Mesothelial cell of epicardium (in vitro differentiated cells): ENCODE results near the gene NBEAL1. TPM values are rescaled to one million over a fixed set of nuclear protein-coding genes. Genes with fewer than 3 reads are reported as not detected.

ENCODE experiments used
- DNase-seq, 2 experiments: peaks; one replicate each; pipeline ENCODE4 v3.0.0; 2021; ENCODE audit warnings: low spot score in 2 of 2; ENCODE audit not compliant: unreplicated experiment in 2 of 2
- H3K27ac Mint-ChIP-seq: 2 replicates; pipeline ENCODE4 v1.8.0; 2021; ENCODE audit warnings: mixed read lengths
- H3K27me3 Mint-ChIP-seq: 2 replicates; pipeline ENCODE4 v1.8.0; 2021; ENCODE audit warnings: low read depth, mixed read lengths
- H3K36me3 Mint-ChIP-seq: 2 replicates; pipeline ENCODE4 v1.8.0; 2021; ENCODE audit warnings: mixed read lengths
- H3K4me1 Mint-ChIP-seq: 2 replicates; pipeline ENCODE4 v1.8.0; 2021; ENCODE audit warnings: mixed read lengths
- H3K4me3 Mint-ChIP-seq: 2 replicates; pipeline ENCODE4 v1.8.0; 2021; ENCODE audit warnings: mild to moderate bottlenecking, moderate library complexity, mixed read lengths
- H3K9me3 Mint-ChIP-seq: 2 replicates; pipeline ENCODE4 v1.8.0; 2021; ENCODE audit warnings: mixed read lengths
- total RNA-seq: library from RNA; stranded (reverse); gene quantifications from 3 replicates; pipeline ENCODE4 v1.2.1, GENCODE V29; 2021
- TF ChIP-seq, protein P1 (sequence below): fragments of 200-600 bp; sonication (generic); IDR thresholded peaks from one replicate; pipeline ENCODE4 v1.5.0; 2021; ENCODE audit warnings: antibody characterized with exemption; ENCODE audit not compliant: unreplicated experiment

NBEAL1 gene
- total RNA-seq, 1 donor from 2014 or later: 36.6 TPM

- DNase-seq: no peak
- Mint-ChIP-seq H3K36me3 (peaks cover 23% of the 10 kb centered on the region), H3K4me3 (no peak overlapping the region), H3K27ac (no peak overlapping the region), H3K9me3 (peaks cover 3% of the 10 kb centered on the region), H3K27me3 (no peaks in the 10 kb centered on the region), H3K4me1 (peaks cover 7% of the 10 kb centered on the region)
- TF ChIP-seq, protein P1, sequence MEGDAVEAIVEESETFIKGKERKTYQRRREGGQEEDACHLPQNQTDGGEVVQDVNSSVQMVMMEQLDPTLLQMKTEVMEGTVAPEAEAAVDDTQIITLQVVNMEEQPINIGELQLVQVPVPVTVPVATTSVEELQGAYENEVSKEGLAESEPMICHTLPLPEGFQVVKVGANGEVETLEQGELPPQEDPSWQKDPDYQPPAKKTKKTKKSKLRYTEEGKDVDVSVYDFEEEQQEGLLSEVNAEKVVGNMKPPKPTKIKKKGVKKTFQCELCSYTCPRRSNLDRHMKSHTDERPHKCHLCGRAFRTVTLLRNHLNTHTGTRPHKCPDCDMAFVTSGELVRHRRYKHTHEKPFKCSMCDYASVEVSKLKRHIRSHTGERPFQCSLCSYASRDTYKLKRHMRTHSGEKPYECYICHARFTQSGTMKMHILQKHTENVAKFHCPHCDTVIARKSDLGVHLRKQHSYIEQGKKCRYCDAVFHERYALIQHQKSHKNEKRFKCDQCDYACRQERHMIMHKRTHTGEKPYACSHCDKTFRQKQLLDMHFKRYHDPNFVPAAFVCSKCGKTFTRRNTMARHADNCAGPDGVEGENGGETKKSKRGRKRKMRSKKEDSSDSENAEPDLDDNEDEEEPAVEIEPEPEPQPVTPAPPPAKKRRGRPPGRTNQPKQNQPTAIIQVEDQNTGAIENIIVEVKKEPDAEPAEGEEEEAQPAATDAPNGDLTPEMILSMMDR: no peak
Observed at GRCh38 chr2:203191961-203192360, 177.3 kb downstream of the NBEAL1 start.

DNA sequence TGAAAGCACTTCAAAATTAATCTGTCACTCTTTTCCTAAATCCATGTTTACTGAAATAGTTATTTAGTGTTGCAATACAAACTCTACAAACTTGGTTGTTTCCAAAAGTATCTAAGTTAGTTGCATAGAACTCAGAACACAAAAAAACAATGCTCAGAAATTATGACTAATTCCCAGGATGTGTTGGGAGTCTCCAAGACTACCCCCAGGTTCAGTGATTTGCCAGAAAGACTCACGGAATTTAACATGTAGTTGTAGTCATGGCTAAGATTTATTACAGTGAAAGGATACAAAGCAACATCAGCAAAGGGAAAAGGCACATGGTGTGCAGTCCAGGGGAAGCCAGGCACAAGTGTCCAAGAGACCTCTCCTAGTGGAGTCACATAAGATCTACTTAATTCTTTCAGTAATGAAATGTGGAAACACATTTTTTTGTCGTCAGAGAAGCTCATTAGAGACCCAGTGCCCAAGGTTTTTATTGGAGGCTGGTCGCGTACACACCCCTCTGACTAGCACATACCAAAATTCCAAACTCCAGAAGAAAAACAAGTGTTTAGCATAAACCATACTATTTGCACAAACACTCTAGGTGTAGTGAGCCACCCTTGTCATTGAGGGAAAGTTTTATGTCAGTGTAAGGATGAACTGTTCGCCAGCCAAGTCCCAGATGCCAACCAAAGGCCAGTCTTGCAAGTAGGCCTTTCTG lies 180.8 kb downstream of the NBEAL1 start:
- TF ChIP-seq, protein P1: no peak
- Mint-ChIP-seq H3K4me1 (peaks cover 7% of the 10 kb centered on the region), H3K27me3 (no peaks in the 10 kb centered on the region), H3K27ac (no peak overlapping the region), H3K36me3 (peaks cover 15% of the 10 kb centered on the region), H3K4me3 (no peak overlapping the region), H3K9me3 (no peaks in the 10 kb centered on the region)
- DNase-seq: no peak

GRCh38 chr2:203200866-203201265 lies 186.2 kb downstream of the NBEAL1 start:
- no peaks in the 10 kb centered on the region for H3K4me1 Mint-ChIP-seq
- H3K4me3 Mint-ChIP-seq: no peak overlapping the region
- no peaks in the 10 kb centered on the region for H3K27me3 Mint-ChIP-seq
- TF ChIP-seq, protein P1: no peak
- DNase-seq: no peak
- H3K36me3 Mint-ChIP-seq: peaks cover 15% of the 10 kb centered on the region
- H3K9me3 Mint-ChIP-seq: peaks cover 4% of the 10 kb centered on the region
- no peak overlapping the region for H3K27ac Mint-ChIP-seq

- Mint-ChIP-seq H3K9me3 (peaks cover 6% of the 10 kb centered on the region), H3K4me1 (no peaks in the 10 kb centered on the region), H3K4me3 (no peak overlapping the region), H3K27ac (no peak overlapping the region), H3K27me3 (no peaks in the 10 kb centered on the region), H3K36me3 (peaks cover 19% of the 10 kb centered on the region)
- DNase-seq: no peak
- TF ChIP-seq, protein P1: no peak
Observed at GRCh38 chr2:203201426-203201825, 186.8 kb downstream of the NBEAL1 start.

DNA sequence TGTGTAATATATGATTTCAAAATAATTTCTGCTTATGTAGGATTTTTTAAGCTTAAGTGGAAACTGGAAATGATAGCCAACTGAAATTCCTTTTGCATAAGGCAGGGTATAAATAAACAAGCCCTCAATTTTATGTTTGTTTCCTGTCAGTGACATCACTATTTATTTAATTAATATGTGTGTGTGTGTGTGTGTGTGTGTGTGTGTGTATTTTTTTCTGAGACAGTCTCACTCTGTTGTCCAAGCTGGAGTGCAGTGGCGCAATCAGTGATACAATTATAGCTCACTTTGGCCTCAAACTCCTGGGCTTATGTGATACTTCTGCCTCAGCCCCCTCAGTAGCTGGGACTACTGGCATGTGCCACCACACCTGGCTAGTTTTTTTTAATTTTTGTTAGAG lies 194.9 kb downstream of the NBEAL1 start:
- H3K9me3 Mint-ChIP-seq: peaks cover 6% of the 10 kb centered on the region
- H3K27me3 Mint-ChIP-seq: no peaks in the 10 kb centered on the region
- TF ChIP-seq, protein P1: no peak
- H3K4me1 Mint-ChIP-seq: no peaks in the 10 kb centered on the region
- no peak for DNase-seq
- no peak overlapping the region for H3K4me3 Mint-ChIP-seq
- H3K36me3 Mint-ChIP-seq: peaks cover 35% of the 10 kb centered on the region
- no peak overlapping the region for H3K27ac Mint-ChIP-seq
